Pancreas (tissue), 10 donors: Measurements from ENCODE around the gene GNG13. TPM values are rescaled to one million over a fixed set of nuclear protein-coding genes. Genes with fewer than 3 reads are reported as not detected.

Source experiments
- ATAC-seq, 4 donors: fragments of 200-7000 bp; cut with Tn5 transposase; one replicate each; pipeline versions ENCODE4 v1.8.0 to v1.9.1; 2020; ENCODE audit warnings: mild to moderate bottlenecking in 4 of 4, moderate library complexity in 4 of 4
- DNase-seq, 6 donors: peaks; one replicate each; pipeline ENCODE4 v3.0.0-alpha.2; 2020
- FAIRE-seq: peaks from 2 replicates; lab custom pipeline; 2012; peaks lifted over from hg19 to GRCh38; lab: Jason Lieb, UNC
- H3K27ac ChIP-seq, 4 donors: fragments of 200-600 bp; sonication (generic); 1 replicate in 3 of 4; 2 replicates in 1 of 4; pipeline versions ENCODE4 v1.5.0 to v1.8.0; 2020
- H3K27me3 ChIP-seq, 4 donors: fragments of 200-600 bp; one replicate each; pipeline ENCODE4 v1.8.0; 2021
- H3K36me3 ChIP-seq, 3 donors: fragments of 200-600 bp; sonication (generic) in 1 of 3; one replicate each; pipeline versions ENCODE4 v1.5.0 to v1.8.0; 2020 to 2021
- H3K4me1 ChIP-seq, 3 donors: fragments of 200-600 bp; one replicate each; pipeline ENCODE4 v1.8.0; 2021
- H3K4me3 ChIP-seq, 4 donors: fragments of 200-600 bp; sonication (generic) in 2 of 4; one replicate each; pipeline versions ENCODE4 v1.5.0 to v1.8.0; 2020 to 2021
- H3K9me3 ChIP-seq, 4 donors: fragments of 200-600 bp; one replicate each; pipeline ENCODE4 v1.8.0; 2021
- WGBS, 2 donors: extraction: QIAGEN DNeasy Blood & Tissue Kit; methylation state at CpG; one replicate each; pipeline ENCODE4 v1.1.7; 2013; 5-methylcytosine and 5-hydroxymethylcytosine counted together
- intact Hi-C, 3 donors: fragments of 100-400 bp; cut with DNase I; formaldehyde crosslinking; loops; one replicate each; pipeline versions ENCODE4 v1.11.1 to v1.14.2; 2022
- polyA plus RNA-seq, 2 donors: library from polyadenylated mRNA; stranded (reverse); fragments of 200-250 nt; gene quantifications; one replicate each; pipeline ENCODE4 v1.2.3, GENCODE V29; 2013
- total RNA-seq, 6 donors: library from RNA; stranded (reverse); fragmentation: NEBNext Ultra II Directional in 4 of 6; extraction: Animal tissue kit (Norgen Biotek cat#: 25700) in 4 of 6; gene quantifications; one replicate each; pipeline versions ENCODE4 v1.2.1 to v1.2.4, GENCODE V29; 2021 to 2023
- TF ChIP-seq, protein P1 (sequence below), 4 donors: fragments of 200-600 bp; sonication (generic) in 3 of 4; IDR thresholded peaks; one replicate each; pipeline versions ENCODE4 v1.5.0 to v1.8.0; 2021; ENCODE audit warnings: antibody characterized with exemption in 4 of 4
- donor health status: healthy with polysubstance abuse.
- donor health status: DM: no; HTN: no; CAD: no; lungs with moderate emphysema.
- donor health status: DM: no; HTN: no; CAD: no.
- donor health status: control.
- donor health status: control.
- donor health status: Bipolar disorder and iron deficiency.
- donor health status: DM: yes; HTN: yes; CAD: no.
- donor health status: DM: no; HTN: no; CAD: no.
- donor health status: DM: no; HTN: no; CAD: no.
- donor health status: DM: yes; HTN: yes; CAD: no.

Gene GNG13
- total and polyA plus RNA-seq, 8 donors: not detected

DNA sequence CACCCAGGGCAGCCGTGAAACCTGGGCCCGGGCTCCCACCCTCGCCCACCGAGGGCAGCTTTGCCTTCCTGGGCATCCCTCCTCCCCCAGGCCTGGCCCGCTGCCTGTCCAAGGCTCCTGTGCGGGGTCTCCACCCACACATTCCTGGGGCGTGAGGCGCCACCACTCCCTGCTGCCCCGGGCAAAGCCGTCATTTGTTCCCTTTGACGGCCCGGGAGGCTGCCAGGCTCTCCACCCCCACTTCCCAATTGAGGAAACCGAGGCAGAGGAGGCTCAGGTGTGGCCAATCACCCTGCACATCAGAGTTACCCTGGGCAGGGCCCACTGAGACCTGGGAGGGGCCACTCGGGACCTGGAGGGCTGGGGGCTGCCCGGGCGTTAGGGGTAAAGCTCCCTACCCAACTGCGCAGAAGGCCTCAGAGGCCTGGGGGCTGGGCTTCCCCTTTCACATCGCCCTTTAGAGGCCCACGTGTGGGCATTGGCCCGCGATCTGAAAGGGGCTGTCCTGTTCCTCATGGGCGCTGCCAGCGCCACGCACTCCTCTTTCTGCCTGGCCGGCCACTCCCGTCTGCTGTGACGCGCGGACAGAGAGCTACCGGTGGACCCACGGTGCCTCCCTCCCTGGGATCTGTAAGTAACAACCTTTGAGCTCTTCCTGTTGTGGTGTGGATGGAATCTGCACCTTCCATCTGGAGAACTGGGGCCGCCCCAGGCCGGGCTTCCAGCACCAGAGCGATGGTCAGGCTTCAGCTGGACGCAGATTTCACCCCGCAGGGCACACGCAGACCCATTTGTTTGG lies 39.8 kb downstream of the GNG13 start, which contains the start of gene MSLN:
Gene MSLN, plus strand, starts transcription at position 190 of the 799 bp plus-strand sequence. CDS start 1,947 bp downstream, outside the sequence.
- Histone ChIP-seq H3K9me3 (no peaks in the 10 kb centered on the region), H3K4me1 (no peaks in the 10 kb centered on the region), H3K27ac (no peak within 1 kb of the TSS), H3K27me3 (no peaks in the 10 kb centered on the region), H3K4me3 (no peak within 1 kb of the TSS), H3K36me3 (no peaks in the 10 kb centered on the region)
- peak in 1 of 6 donors; percentile 67 for DNase-seq
- TF ChIP-seq, protein P1, sequence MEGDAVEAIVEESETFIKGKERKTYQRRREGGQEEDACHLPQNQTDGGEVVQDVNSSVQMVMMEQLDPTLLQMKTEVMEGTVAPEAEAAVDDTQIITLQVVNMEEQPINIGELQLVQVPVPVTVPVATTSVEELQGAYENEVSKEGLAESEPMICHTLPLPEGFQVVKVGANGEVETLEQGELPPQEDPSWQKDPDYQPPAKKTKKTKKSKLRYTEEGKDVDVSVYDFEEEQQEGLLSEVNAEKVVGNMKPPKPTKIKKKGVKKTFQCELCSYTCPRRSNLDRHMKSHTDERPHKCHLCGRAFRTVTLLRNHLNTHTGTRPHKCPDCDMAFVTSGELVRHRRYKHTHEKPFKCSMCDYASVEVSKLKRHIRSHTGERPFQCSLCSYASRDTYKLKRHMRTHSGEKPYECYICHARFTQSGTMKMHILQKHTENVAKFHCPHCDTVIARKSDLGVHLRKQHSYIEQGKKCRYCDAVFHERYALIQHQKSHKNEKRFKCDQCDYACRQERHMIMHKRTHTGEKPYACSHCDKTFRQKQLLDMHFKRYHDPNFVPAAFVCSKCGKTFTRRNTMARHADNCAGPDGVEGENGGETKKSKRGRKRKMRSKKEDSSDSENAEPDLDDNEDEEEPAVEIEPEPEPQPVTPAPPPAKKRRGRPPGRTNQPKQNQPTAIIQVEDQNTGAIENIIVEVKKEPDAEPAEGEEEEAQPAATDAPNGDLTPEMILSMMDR (IDR thresholded peaks at IDR 0.05): no peak
- peak in 2 of 4 donors; percentile 31 to 36 for ATAC-seq
- intact Hi-C loops: no loop called here
- WGBS, 2 donors: 62 to 73% methylated on average over 32 to 37 of the region's 37 CpGs
- FAIRE-seq: no peak

DNA sequence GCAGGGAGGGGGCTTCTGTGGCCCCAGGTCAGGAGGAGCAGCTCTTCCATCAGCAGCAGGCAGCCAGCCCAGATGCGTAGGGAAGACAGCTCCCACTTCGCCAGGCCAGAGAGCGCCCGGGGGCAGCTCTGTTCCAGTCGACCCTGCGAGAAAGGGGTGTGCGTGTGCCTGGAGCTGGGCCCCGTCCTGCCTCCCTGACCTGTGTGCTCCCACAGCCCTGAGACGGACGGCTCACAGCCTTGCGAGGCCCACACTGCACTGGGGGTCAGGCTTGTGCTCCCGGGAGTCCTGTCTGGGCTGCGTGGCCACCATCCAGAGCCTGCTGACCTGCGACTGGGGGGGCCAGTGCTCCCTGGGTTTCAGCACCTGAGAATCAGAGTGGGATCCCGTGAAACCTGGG lies 40.5 kb downstream of the GNG13 start:
- DNase-seq: no peak
- TF ChIP-seq, protein P1 (IDR thresholded peaks at IDR 0.05): no peak
- no peaks in the 10 kb centered on the region for H3K27me3 ChIP-seq
- WGBS, 2 donors: 61 to 65% methylated on average over 15 of the region's 15 CpGs
- no peaks in the 10 kb centered on the region for H3K4me1 ChIP-seq
- intact Hi-C loops: no loop called here
- peak in 1 of 4 donors; percentile 17 for ATAC-seq
- no peak overlapping the region for H3K27ac ChIP-seq
- H3K4me3 ChIP-seq: no peak overlapping the region
- H3K36me3 ChIP-seq: no peaks in the 10 kb centered on the region
- FAIRE-seq: no peak
- no peaks in the 10 kb centered on the region for H3K9me3 ChIP-seq

DNA sequence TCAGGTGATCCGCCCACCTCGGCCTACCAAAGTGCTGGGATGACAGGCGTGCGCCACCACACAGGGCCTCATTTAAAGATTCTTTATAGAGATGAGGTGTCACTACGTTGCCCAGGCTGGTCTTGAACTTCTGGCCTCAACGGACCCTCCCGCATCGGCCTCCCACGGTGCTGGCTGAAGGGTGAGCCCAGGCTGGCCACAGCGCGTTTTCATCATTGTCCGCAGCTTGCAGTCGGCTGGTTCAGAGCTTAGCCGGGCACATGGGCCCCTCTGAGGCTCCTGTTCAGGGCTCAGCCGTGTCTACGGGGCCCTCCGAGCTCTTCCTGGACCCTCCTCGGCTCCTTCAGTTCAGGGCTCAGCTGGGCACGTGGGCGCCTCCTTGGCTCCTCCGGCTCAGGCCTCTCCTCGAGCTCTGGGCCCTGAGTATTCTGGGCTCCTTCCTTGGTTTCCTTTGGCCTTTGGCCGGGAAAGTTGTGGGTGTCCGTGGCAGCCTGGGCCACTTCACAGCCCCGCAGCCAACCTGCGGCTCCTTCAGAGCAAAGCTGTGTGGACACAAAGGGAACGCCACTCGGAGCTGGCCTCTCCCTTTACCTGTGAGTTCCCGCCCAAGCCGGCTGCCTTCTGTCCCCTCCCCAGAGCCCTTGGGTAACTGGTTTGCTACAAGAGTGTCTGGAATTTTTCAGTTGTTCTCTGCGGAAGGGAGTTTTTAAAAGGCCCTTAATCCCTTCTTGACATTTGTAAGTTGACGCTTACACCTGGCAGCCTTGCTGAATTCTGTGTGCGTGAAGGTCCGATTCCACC lies 41.2 kb downstream of the GNG13 start:
- no peak for DNase-seq
- Histone ChIP-seq H3K36me3 (no peaks in the 10 kb centered on the region), H3K27me3 (no peaks in the 10 kb centered on the region), H3K27ac (no peak overlapping the region), H3K4me1 (no peaks in the 10 kb centered on the region), H3K9me3 (no peaks in the 10 kb centered on the region), H3K4me3 (no peak overlapping the region)
- intact Hi-C loops: no loop called here
- 61 to 69% methylated on average over 34 of the region's 34 CpGs for WGBS, 2 donors
- TF ChIP-seq, protein P1 (IDR thresholded peaks at IDR 0.05): no peak
- ATAC-seq: peak in 1 of 4 donors; percentile 32
- FAIRE-seq: no peak

DNA sequence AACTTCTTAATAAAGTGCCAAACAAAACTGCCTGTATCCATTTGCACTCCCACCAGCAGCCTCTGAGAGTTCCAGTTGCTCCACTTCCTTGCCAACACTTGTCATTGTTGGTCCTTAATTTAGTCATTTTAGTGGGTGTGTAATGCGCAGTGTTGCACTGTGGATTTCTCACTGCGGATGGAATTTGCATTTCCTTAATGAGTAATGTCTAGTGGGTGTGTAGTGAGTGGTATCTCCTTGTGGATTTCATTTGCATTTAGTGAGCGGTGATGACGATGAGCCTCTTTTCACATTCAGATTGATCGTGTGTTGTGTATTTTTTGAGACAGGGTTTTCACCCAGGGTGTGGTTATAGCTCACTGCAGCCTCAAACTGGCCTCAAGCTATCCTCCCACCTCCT lies 44.1 kb downstream of the GNG13 start:
- intact Hi-C loops: no loop called here
- TF ChIP-seq, protein P1 (IDR thresholded peaks at IDR 0.05): no peak
- no peaks in the 10 kb centered on the region for H3K4me1 ChIP-seq
- no peak overlapping the region for H3K27ac ChIP-seq
- H3K9me3 ChIP-seq: no peaks in the 10 kb centered on the region
- ATAC-seq (no peak), DNase-seq (no peak), FAIRE-seq (no peak)
- 87 to 93% methylated on average over 5 of the region's 5 CpGs for WGBS, 2 donors
- no peaks in the 10 kb centered on the region for H3K36me3 ChIP-seq
- H3K4me3 ChIP-seq: no peak overlapping the region
- H3K27me3 ChIP-seq: no peaks in the 10 kb centered on the region
